ENCODE results near the gene EEF2.
"Not testable (repeated sequence)": the region's sequence is repeated elsewhere in the genome, so short reads cannot be mapped to it uniquely, and the experiment has no call there.

EEF2 gene

DNA sequence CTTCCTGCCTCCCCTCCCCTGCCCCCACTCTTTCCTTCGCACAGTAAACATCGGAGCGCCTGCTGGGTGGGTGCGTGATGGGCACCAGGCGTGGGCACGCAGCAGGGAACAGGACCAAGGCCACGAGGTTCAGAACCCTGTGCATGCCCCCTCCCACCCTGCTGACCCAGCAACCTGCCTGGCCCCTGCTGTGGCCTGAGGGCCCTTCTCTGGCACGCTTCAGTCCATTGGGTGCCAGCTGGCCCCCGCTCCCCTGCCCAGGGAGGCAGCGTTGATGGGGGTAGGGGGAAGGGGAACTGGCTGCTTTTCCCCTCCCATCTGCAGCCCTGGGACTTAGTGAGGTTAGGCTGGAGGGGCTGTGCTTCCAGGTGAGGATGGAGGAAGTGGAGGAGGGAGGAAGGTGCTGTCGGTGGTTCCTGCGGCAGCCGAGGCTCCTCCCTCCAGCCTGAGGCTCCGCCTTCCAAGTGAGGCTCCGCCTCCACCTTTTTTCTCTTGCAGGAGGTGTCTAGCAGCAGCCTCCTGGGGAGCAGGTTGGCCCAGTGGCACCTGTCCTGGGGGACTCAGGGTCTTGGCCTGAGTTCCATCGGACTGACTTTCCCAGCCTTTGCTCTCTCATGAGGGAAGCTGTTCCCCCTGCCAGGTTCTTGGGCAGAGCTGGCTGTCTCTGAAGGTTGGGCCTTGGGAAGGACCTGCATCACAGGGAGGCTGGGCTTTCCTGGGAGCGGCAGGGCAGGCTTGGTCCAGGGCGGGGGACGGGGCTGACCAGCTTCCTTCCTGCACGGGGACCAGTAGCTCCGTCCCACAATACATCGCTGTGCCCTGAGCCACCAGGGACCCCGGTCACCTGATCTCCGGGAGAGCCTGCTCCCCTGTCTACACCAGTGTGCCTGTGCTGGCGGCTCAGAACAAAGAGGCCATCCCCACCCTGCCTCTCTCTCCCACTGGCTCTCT, 29.6 kb upstream of the EEF2 start:
- DNase-seq (ENCODE audit: low read depth), result no peak

DNA sequence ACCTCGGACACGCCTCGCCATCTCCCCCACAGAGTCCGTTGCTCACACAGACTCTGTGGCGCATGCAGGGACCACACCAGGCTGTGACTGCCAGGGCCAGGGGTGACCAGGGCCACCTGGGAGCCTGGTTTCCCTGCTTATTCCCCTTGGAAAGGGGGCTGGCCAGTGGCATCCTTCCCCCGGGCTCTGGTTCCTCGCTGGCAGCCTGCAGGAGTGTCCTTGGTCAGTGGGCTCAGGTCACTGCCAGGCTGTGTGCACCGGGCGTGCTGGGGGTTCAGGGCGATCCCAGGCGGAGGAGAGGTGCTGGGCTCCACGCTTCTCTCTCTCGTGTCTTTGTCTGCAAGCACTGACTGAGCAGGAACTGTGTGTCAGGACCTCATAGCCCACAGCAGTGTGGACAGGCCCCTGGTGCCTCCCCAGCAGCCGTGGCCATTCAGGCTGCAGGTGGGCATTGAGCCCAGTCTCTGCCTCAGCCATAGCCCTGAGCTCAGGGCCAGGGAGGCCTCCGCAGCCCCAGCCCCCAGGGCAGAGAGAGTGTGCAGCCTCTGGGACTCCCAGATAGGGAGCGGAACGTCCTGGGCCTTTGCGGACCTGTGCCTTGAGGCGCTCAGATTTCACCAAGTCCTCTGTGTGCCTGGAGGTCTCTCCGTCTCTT, 28.8 kb upstream of the EEF2 start:
- no peak for DNase-seq (ENCODE audit: low read depth)

DNA sequence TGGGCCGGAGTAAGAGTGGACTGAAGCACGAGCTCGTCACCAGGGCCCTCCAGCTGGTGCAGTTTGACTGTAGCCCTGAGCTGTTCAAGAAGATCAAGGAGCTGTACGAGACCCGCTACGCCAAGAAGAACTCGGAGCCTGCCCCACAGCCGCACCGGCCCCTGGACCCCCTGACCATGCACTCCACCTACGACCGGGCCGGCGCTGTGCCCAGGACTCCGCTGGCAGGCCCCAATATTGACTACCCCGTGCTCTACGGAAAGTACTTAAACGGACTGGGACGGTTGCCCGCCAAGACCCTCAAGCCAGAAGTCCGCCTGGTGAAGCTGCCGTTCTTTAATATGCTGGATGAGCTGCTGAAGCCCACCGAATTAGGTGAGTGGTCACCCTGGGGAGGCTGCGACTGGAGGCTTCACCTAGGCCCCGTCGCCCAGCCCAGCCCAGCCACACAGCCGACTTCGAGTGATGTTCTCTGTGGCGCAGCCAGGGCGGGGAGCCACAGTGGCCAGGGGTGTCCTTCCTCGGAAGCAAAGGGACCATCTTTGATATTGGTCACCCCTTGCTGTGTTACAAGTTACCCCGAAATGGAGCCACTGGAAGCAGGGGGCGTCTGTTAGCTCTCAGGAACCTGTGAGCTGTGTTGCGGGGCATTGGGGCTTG, 27.8 kb upstream of the EEF2 start:
- DNase-seq (ENCODE audit: low read depth), result no peak

- DNase-seq (ENCODE audit: low read depth), result no peak
Observed at GRCh38 chr19:4012092-4012974, 27.1 kb upstream of the EEF2 start.

DNA sequence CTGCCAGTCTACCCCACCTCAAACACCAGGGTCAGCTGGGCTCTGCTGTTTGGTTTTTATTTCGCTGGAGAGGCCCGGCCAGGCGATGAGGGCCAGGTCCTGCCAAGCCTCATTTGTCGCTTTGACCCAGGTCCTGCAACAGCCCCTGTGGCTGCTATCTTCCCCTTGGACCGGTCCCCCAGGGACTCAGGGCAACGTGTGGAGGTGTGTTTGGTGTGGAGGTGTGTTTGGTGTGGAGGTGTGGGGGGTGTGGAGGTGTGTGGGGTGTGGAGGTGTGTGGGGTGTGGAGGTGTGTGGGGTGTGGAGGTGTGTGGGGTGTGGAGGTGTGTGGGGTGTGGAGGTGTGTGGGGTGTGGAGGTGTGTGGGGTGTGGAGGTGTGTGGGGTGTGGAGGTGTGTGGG, 26.2 kb upstream of the EEF2 start:
- not testable (repeated sequence) for DNase-seq (ENCODE audit: low read depth)

DNA sequence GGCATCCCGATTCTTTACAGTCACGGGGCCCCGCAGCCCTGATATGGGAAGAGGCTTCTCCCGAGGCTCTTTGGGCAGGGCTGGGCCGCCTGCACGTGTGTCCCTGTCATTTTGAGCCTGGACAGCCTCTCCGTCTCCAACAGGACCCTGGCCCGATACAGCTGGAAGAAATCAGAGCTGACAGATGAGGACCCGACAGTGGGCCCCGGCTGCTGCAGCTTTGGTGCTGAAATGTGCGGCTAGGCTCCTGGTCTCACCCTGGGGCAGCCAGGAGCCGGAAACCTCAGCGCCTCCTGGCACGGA, 25.5 kb upstream of the EEF2 start:
- no peak for DNase-seq (ENCODE audit: low read depth)

- peak; percentile 34 for DNase-seq (ENCODE audit: low read depth)
Observed at GRCh38 chr19:4009990-4010807, 24.9 kb upstream of the EEF2 start.

GRCh38 chr19:4007836-4008539, 22.7 kb upstream of the EEF2 start:
- no peak for DNase-seq (ENCODE audit: low read depth)

DNA sequence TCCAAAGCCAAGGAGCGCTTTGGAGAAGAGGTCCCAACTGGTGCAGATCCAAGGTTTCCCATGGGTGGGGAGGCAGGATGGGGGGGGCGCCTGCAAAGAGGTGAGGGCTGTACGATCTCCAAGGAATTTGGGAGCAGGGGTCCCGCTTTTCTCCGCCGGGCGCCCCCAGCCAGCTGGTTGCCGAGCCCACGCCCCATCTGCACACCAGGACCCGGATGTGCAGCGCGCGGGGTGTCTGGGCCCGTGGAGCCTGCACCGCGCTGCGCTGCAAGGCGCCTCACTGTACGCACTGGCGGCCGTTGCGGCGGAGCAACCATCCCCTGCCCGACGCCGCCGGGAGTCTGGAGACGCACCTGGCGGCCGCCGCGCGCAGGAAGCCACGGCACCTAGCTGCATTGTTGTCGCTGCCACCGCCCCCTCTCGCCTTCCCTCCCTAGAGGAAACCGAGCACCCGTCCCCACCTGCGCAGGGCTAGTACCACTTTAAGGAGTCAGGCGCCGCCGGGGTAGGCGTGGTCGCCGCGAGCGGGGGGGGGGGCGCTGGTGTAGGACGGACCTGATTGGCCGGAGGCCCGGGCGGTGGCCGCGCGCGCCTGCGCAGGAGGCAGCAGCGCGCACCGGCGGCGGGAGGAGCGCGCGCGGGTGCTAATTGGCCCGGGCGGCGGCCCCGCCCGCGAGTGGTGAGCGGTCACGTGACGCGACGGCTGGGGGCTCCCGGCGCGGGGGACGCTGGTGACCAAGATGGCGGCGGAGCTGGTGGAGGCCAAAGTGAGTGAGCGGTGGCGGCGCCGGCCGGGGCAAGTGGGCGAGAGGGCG, 22.0 kb upstream of the EEF2 start, which contains the start of gene PIAS4:
Gene PIAS4 (plus strand): TSS at position 716 of the 815 bp plus-strand sequence. CDS start 25 bp downstream, at position 741.
- peak; percentile 84 for DNase-seq (ENCODE audit: low read depth)

- not testable (repeated sequence) for DNase-seq (ENCODE audit: low read depth)
Observed at GRCh38 chr19:4005436-4005835, 20.2 kb upstream of the EEF2 start.

- DNase-seq (ENCODE audit: low read depth), result not testable (repeated sequence)
Observed at GRCh38 chr19:4000798-4001197, 15.5 kb upstream of the EEF2 start.

DNA sequence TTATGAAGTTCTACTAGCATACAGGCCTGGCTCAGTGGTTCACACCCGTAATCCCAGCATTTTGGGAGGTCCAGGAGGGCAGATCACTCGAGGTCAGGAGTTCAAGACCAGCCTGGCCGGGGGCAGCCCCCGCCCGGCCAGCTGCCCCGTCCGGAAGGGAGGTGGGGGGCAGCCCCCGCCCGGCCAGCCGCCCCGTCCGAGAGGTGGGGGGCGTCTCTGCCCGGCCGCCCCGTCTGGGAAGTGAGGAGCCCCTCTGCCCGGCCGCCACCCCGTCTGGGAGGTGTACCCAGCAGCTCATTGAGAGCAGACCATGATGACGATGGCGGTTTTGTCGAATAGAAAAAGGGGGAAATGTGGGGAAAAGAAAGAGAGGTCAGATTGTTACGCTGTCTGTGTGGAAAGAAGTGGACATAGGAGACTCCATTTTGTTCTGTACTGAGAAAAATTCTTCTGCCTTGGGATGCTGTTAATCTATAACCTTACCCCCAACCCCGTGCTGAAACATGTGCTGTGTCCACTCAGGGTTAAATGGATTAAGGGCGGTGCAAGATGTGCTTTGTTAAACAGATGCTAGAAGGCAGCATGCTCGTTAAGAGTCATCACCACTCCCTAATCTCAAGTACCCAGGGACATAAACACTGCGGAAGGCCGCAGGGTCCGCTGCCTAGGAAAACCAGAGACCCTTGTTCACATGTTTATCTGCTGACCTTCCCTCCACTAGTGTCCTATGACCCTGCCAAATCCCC, 13.6 kb upstream of the EEF2 start:
- DNase-seq (ENCODE audit: low read depth), result not testable (repeated sequence)

- no peak for DNase-seq (ENCODE audit: low read depth)
Observed at GRCh38 chr19:3995607-3996006, 10.3 kb upstream of the EEF2 start.

- no peak for DNase-seq (ENCODE audit: low read depth)
Observed at GRCh38 chr19:3990815-3991117, 5.5 kb upstream of the EEF2 start.

GRCh38 chr19:3987619-3988371, 2.5 kb upstream of the EEF2 start:
- peak; percentile 61 for DNase-seq (ENCODE audit: low read depth)

DNA sequence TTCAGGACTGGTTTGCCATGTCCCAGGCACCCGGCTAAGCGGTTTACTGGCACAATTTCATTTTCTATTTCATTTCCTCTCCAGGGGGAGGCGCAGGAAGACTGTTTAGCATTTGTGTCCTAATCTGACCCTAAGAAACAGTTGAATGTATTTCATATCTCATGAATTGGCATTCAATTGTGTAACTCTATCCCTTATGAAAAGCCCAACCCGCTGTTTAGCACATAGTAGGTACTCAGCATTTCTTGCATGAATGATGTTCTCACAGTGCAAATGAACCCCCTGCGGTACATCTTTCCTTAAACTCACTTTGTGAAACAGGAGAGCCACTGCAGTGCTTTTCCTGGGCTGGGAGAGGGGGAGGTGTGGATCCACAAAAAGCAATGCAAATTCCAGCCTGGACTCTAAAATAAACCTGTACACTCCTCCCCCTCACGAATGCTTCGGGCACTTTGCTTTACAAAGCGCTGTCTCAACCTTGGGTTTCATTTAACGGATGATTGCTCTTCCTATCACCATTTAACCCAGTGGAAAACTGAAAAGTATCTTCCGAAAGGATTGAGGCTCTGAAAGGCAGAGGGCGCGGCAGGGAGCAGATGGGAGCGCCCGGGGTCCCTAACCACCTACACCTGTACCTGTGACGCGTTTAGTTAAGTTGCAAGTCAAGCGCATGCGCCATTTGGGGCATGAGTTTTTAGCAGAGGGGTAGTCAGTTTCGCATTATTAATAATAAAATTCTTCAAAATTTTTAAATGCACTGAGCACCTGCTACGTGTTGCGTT, 1.2 kb upstream of the EEF2 start:
- DNase-seq (ENCODE audit: low read depth), result peak; percentile 81

- no peak for DNase-seq (ENCODE audit: low read depth)
Observed at GRCh38 chr19:3985643-3986259, 488 bp upstream of the EEF2 start.
